NCI-H1417 (cell line): ENCODE data around the gene KCND3.

ENCODE experiments used
- DNase-seq, 3 experiments: peaks; one replicate each; lab custom pipeline; 2025; lab: John Stamatoyannopoulos, UW

Gene KCND3

DNA sequence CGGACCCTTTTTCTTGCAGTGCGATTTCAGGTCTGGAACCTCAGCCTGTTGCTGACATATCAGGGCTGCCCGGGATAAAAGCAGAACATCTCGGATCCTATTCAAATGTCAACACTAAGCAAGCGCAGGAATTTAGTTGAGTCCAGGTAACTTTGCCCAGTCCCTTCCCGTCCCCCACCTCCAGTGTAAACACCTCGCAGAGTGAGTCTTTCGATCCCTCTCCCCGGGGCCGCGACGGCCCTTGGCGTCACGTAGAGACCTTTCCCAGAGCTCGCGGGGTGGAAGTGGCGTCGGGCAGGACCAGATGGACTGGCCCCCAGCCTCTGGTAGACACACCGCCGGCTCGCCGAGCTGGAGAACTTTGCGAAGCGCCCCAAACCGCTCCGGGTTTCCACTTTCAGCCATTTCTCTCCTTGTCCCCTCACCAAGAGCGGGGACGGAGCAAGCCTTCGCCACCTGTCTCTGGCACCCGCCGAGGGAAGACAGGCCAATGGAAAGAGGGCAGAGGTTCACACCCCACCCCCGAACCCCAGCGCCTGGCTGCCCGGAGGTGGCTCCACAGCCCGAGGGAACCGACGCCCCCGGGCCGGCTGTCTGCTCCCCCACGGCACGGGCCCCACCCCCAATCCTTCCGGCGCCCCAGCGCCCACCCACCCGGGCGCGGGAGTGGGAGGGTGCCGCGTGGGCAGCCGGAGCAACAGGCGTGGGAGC, 570 bp downstream of the KCND3 start:
- DNase-seq, result peak in 2 of 3 experiments; percentile 68 to 70

- peak in 1 of 3 experiments; percentile 68 for DNase-seq
Observed at GRCh38 chr1:111988377-111988742, 1.1 kb downstream of the KCND3 start.

DNA sequence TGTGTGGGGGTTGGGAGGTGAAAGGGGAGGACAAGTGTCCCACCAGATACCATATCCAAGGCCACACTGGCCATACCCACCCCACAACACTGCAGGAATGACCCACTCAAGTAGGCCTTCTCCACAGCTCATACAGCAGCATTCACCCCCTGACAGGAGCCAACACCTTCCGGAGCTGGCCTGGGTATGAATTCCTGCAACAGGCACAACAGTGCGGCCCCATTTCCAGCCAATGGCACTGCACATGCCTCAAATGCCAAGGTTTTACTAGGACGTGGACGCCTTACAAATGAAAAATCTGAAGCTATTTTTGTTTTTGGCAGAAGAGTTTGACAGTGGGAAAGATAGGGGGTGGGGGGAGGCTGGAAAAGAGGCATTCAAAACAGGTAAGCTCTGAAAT, 2.0 kb downstream of the KCND3 start:
- DNase-seq, result no peak

DNA sequence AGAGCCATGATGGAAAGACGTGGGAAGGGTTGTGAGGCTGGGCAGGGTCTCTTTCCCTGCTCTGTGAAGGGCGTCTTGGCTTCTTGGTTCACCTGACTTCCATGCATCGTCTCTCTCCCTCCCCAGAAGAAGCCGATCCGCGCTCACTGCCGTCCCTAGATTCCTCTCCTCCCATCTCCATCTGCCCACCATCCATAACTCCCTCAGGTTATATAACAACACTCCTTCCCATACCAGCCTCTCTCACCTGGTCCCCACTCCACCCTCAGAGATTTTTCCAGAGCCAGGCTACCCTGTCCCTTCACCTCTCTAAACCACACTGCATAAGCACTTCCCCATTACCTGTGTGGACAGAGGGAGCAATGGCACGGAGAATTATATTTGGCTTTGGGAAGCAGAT, 6.0 kb downstream of the KCND3 start:
- no peak for DNase-seq

DNA sequence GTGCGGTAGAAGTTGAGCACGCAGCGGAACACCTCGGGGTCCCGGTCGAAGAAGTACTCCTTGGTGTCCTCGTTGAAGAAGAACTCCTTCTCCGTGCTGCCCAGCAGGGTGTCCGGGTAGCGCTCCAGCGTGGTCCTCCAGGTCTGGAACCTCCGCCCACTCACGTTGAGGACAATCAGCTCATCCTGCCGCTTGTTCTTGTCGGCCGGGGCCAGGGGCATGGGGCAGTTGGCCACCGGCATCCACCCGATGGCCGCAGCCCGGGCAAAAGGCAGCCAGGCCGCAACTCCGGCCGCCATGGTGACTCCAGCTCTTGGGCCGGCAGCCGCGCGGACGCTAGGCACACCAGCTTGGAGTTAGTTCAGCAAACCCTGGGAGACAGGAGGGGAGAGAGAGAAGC, 7.0 kb downstream of the KCND3 start:
- no peak for DNase-seq

DNA sequence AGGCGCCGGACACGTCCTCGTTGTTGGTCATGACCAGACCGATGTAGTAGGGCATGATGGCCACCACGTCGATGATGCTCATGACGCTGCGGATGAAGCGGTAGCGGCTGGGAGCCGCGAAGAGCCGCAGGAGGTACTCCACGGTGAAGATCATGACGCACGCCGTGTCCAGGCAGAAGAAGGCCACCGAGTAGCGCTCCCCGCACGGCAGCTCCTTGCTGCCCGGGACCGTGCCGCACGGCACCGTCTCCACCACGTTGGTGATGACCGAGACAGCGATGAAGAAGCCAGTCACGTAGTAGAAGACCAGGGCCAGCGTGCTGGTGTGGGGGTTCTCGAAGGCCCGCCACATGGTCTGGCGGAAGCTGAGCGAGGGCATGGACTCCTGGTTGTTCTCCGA, 7.6 kb downstream of the KCND3 start:
- no peak for DNase-seq

DNA sequence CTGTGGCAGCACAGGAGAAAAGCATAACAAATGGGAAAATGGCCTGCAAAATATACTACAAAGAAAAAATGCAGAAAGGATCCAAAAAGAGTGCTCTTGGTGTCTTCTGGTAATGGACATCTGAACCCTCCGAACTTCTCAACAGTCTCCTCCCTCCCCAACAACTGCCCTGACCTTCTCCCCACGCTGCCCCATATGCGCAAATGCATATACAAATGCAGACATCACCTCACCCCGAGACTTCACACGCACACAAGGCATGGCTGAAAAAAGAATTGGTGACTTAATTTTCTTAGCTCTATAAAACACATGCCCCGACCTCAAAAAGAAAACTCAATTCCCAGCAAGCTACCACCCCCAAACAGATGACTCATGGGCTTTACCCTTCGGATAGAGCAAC, 8.4 kb downstream of the KCND3 start:
- DNase-seq, result no peak

GRCh38 chr1:111980686-111981085, 8.8 kb downstream of the KCND3 start:
- DNase-seq, result peak in 1 of 3 experiments; percentile 40

DNA sequence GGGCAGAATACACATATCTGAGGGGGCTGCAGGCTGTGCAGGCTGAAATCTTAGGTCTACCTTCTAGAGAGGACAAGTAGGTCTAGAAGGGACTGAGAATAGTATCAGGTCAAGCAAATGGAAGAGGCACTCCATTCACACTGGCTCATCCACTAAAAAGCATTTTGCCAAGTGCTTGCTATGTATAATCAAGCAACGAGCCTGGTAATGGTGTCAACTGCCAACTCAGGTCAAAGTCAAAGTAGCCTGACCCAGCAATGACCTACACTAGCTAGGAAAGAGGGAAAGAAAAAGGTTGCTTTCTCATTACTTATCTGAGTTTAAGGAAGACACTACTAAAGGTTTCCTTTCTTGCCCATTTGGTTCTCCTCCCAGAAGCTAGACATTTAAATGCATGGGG, 10.8 kb downstream of the KCND3 start:
- no peak for DNase-seq

- DNase-seq, result no peak
Observed at GRCh38 chr1:111977378-111977777, 12.1 kb downstream of the KCND3 start.

- peak; percentile 43 to 64 (median 47) for DNase-seq
Observed at GRCh38 chr1:111976842-111977241, 12.6 kb downstream of the KCND3 start.

GRCh38 chr1:111976332-111976731, 13.1 kb downstream of the KCND3 start:
- DNase-seq, result peak; percentile 43 to 64 (median 47)

DNA sequence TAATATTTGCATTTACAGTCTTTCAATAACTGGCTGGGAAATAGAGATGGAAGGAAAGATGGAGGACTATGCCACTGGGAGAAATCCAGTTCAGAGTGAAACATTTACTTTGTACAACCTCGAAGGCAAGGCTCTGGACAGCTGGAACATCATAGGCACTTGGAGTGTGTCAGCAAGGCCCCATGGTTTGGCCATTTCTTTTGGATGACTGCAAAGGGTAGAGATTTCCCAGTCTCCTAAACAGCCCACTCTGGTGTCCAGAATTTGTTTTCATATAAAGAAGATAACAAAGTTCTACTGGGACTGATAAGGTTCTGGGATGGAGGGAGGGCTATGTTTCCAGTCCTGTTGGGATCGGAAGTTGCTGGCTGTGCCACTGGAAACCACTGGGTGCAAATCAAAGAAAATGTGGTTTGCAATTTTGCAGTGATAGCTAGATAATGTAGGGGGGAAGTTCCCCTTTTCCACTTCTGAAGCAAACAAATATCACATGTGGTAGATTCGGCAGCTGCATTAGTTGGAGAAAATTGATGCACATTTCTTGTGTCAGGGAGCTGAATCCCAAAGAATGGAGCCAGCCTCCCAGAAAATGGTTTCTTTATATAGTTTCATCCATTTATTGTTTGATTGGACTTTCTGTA, 16.2 kb downstream of the KCND3 start:
- no peak for DNase-seq

- no peak for DNase-seq
Observed at GRCh38 chr1:111971396-111971795, 18.1 kb downstream of the KCND3 start.

GRCh38 chr1:111968511-111968910, 21.0 kb downstream of the KCND3 start:
- DNase-seq, result no peak

DNA sequence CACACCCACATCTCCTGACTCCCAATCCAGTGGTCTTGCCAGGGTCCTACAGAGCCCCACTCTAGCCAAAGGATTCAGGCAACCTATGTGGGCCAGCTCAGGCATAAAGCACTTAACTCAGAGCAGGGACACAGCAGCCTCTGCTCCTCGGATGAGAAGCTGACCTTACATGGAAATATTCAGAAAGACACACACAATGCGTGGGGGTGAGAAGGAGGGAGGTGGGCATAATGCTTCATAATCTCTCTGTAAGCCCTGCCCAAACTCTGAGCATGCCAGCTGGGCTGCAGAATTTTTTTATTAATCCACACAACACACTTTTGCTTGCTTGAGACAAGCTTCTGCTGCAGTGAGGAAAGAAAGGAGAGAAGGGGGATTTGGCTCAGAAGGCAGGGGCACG, 21.6 kb downstream of the KCND3 start:
- no peak for DNase-seq

GRCh38 chr1:111967067-111967690, 22.3 kb downstream of the KCND3 start:
- DNase-seq, result peak in 2 of 3 experiments; percentile 6 to 59

DNA sequence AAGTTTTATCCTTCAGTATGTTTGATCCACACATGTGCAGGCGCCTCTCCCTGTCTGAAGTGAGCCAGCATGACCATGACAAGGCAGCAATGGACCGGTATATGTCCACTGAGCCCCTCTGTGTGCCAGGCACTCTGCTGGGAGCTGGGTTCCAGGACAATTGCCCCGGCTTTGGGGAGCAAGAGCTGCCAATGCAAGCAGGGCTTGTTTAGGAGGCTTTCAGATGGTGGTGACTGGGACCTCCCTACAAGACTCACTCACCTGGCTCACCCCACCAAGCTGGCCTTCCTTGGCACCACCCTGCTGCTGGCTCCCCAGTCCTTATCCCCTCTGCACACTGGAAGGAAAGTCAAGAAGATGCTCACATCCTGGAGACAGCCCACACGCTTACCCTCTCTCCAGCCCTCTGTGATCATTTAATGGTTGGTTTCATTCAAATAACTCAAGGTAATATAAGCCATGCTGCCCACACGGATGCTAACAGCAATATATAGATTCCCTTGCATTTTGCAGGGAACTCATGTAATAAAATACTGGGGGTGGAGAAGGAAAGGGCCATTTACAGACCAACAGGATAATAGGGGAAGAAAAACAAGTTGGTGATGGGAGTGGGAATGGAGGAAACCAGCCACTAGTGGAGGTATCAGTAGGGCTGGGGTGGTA, 23.6 kb downstream of the KCND3 start:
- DNase-seq, result no peak

DNA sequence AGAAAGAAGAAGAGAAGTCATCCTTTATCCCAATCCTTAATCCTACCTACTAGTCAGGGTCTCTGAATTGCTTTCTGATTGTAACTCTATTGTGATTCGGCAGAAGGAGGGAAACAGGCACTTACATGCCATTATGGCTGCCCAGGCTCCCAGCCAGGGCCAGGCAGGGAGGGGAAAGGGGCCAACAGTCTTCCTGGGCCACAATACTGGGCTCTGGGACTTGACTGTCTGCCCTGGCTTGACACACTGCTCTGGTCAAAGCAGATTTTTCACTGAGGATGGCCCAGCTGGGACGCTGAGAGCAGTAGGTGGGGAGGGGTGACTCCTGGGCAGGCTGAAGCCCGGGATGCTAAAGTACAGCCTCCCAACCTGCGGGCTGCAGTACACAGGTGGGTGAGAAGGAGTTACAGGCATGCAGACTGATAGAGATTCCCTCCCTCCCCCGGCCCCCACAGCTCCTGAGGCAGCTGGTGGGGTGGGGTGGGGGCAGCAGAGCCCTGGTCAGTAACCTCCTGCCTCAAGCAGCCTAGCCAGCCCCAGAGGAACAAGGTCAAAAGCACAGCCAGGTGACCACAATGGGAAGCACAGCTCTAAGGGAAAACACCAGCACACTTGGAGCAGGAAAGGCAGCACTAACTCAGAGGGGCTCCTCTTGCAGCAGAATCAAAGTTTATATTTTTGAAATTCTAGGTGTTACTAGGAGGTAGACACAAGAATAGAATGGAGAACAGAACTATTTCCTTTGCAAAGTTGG, 25.3 kb downstream of the KCND3 start:
- DNase-seq, result peak in 1 of 3 experiments; percentile 11

- DNase-seq, result no peak
Observed at GRCh38 chr1:111961773-111962565, 27.5 kb downstream of the KCND3 start.

DNA sequence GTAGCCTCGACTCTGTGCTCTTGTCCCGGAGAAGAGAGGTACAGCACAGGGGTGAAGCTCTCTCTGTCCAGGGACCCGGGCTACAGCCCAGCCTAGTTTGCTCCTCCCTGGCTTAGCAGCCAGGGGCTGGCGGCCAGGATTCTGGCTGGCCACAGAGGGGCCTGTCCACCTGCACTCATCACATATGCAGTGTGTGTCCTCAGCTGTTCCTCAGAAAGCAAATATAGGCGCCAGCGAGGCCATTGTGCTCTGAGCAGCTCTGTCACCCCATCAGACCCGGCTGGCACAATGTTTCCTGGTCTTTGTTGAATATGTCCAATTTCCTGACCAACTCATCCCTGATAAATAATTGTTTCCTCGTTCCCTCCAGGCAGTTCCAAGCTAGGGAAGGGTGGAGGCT, 28.5 kb downstream of the KCND3 start:
- DNase-seq, result peak in 2 of 3 experiments; percentile 38 to 58
